HG03175 (cell line): ENCODE data around the gene TRIM33.
"Not testable (repeated sequence)": the region's sequence is repeated elsewhere in the genome, so short reads cannot be mapped to it uniquely, and the experiment has no call there.

Source experiments
- ATAC-seq: cut with Tn5 transposase; IDR thresholded peaks from one replicate; pipeline ENCODE4 v1.9.1; 2021; ENCODE audit warnings: mild to moderate bottlenecking, moderate library complexity; ENCODE audit not compliant: unreplicated experiment

Gene TRIM33

GRCh38 chr1:114428083-114428754, 82.8 kb downstream of the TRIM33 start:
- no peak for ATAC-seq

- no peak for ATAC-seq
These were observed 83.4 kb downstream of the TRIM33 start for GRCh38 chr1:114427612-114428011.

GRCh38 chr1:114423455-114423854, 87.5 kb downstream of the TRIM33 start:
- no peak for ATAC-seq

DNA sequence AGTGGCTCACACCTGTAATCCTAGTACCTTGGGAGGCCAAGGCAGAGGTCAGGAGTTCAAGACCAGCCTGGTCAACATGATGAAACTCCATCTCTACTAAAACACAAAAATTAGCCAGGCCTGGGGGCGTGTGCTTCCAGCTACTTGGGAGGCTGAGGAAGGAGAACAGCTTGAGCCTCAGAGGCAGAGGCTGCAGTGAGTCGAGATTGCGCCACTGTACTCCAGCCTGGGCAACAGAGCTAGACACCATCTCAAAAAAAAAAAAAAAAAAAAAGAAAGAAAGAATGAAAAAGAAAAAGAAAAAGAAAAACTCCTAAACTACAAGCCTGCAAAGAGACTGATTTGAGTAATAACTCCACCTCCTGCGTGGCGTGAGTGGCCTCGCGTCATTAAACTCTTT, 92.1 kb downstream of the TRIM33 start:
- ATAC-seq, result not testable (repeated sequence)

DNA sequence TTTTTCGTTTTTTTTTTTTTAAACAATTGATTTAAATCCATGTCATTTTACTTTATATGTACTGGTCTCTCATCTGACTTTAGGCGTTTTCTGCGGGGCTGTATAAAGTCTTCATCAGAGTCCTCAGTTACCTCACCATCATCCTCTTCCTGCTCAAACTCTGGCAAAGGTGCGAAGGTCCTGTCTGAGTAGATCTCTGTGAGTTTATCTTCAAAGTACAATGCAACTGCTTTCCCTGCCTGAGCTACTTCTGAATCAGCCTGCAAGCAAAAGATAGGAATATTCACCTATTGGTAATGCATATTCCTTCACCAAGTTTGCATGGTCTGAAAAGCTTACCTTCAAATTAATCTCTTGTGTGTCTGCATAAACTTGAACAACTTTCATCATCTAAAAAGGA, 113.4 kb downstream of the TRIM33 start:
- ATAC-seq, result no peak

- no peak for ATAC-seq
These were observed 115.1 kb downstream of the TRIM33 start for GRCh38 chr1:114395863-114396262.

DNA sequence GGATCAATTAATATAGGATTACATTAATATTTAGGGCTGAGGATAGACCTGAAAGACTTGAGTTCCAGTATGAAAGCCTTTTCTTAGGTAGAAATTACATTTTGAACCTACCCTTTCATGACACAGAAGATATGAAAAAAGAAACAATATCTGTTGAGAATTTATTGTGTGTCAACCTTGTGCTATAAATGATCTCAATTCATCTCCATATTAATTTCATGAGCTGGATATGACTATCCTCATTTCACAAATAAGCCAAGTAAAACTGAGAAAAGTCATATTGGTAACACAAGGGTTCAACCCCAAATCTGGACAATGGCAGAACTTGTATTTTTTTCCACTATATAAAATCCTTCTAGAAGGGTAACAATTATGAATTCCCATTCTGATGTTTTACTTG, 120.0 kb downstream of the TRIM33 start:
- ATAC-seq, result no peak

GRCh38 chr1:114390361-114390760, 120.6 kb downstream of the TRIM33 start:
- no peak for ATAC-seq

- ATAC-seq, result no peak
These were observed 122.5 kb downstream of the TRIM33 start for GRCh38 chr1:114388432-114389003.

DNA sequence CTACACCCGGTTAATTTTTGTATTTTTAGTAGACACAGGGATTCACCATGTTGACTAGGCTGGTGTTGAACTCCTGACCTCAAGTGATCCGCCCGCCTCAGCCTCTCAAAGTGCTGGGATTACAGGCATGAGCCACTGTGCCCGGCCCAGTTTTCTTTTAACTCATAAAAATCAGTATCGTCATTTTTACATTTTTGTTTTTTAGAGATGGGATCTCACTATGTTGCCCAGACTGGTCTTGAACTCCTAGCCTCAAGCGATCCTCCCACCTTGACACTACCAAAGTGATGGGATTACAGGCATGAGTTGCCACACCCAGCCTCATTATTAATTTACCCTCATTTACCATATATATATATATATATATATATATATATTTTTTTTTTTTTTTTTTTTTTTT, 123.4 kb downstream of the TRIM33 start:
- ATAC-seq, result not testable (repeated sequence)

DNA sequence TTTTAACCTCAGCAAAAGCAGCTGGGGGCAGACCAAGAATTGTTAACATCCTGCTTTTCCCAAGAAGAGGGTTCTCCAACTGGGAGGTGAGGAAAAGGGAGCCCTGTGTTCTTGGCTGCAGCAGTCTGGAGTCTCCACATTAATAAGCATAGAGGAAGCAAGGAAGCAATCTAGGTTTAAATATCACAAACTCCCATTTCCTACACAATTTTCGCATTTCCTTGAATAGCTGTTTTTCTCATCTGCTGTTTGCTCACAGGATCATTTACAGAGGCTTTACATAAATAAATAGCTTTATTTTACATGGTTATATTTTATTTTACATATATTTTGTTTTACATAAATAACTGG, 124.0 kb downstream of the TRIM33 start:
- ATAC-seq, result no peak

DNA sequence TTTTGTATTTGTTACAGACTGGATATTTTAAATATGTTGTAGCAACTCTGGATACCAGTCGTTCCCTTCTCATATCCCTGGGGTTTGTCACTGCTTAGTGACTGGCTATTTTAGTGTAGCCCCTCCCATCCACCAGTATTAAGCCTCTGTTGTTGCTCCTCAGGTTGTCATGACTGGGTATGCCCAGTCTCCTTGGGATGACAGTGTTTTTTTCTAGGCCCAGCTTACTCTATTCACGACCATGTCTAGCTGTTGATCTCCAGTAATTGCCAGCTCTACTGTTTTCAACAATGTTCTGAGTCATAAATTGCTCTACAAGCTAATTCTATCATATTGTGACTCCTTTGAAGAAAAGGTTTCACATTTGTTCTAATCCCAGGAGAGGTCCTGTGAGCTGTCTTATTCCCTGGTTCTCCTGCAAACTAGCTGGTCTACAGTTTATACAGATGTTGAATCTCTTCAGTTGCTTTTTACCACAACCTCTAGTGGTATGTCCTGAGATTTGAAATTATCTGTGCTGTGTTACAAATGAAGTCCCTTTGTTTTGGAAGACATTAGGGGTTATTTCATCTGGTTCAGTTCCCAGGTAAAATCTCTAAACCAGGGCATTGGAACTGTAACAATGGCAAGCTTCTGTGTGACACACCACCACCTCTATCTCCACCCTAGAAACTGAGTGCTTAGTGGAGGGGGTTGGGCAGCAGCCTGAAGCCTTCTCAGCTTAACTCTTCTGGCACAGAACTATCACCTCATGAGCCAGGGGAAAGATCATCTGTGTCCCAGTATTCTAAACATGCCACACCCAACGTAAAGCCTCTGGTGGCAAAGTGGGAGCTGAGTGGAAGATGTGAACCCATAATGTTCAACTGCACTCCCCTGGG, 124.6 kb downstream of the TRIM33 start:
- ATAC-seq, result no peak

DNA sequence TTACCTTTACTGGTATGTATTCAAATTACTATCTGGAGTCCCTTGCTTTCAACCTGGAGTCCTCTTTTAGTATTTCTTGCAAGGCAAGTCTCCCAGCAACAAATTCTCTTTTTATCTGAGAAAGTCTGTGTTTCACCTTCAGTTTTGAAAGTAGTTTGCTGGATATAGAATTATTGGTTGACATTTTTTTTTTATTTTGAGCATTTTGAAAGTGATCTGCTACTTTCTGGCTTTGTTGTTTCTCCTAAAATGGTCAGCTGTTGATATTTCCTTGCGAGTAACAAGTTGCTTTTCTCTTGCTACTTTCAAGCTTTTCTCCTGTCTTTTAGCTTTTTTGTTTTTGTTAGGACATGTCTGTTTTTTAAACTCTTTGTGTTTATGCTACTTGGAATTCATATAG, 126.1 kb downstream of the TRIM33 start:
- ATAC-seq, result no peak

- no peak for ATAC-seq
These were observed 131.0 kb downstream of the TRIM33 start for GRCh38 chr1:114379987-114380386.

- ATAC-seq, result no peak
These were observed 131.6 kb downstream of the TRIM33 start for GRCh38 chr1:114379358-114379757.

DNA sequence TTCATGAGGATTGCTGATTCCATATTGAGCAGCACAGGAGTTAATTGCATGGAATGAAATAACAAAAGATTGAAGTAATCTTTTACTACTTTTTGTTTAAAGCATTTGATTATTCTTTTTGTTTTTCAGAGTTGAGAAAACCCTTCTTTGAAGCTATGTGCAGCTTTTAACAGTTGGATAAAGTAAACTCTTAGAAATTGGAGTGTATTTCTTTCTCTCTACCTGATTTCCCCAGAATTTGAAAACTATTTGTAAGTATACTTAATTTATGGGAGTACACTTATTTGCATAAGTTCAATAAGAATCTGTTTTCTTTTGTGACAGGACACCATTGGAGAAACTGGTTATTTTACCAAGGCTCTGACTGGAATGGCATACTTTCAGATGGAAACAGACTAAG, 133.6 kb downstream of the TRIM33 start:
- ATAC-seq, result no peak

- no peak for ATAC-seq
These were observed 141.1 kb downstream of the TRIM33 start for GRCh38 chr1:114369930-114370329.

DNA sequence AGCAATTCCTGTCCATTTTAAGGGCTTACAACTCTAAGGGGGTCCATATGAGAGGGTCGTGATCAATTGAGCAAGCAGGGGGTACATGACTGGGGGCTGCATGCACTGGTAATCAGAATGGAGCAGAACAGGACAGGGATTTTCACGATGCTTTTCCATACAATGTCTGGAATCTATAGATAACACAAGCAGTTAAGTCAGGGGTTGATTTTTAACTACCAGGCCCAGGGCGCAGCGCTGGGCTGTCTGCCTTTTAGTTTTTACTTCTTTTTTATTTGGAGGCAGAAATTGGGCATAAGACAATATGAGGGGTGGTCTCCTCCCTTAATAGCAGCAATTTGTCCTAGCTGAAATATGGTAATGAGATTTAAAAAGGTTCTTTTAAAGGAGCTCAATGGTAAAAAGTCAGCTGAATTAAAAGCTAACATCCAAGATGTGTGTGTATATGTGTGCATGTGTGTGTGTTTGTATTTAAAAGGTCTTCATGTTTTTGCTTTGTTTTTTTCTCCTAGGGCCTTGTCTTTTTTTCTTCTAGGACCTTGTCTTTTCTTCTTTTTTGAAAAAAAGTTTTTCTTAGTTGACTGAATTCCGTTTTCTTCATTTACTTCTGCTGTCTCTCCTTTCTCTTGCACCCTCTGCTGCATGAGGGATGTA, 141.6 kb downstream of the TRIM33 start:
- ATAC-seq, result not testable (repeated sequence)

- no peak for ATAC-seq
These were observed 142.3 kb downstream of the TRIM33 start for GRCh38 chr1:114368560-114369255.

GRCh38 chr1:114367810-114368209, 143.2 kb downstream of the TRIM33 start:
- no peak for ATAC-seq

DNA sequence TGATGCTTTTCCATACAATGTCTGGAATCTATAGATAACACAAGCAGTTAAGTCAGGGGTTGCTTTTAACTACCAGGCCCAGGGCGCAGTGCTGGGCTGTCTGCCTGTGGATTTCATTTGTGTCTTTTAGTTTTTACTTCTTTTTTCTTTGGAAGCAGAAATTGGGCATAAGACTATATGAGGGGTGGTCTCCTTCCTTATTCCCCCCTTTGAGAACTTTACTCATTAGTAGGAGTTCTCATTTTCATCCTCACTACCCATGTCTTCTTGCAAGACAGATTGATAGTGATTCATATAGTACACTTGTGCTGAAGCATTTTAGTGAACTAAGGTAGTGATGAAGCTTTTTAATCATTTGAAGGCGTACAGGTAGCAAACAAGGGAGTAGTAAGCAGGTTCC, 147.8 kb downstream of the TRIM33 start:
- not testable (repeated sequence) for ATAC-seq
